Measurements from ENCODE around the gene PRKCSH. TPM values are rescaled to one million over a fixed set of nuclear protein-coding genes. Genes with fewer than 3 reads are reported as not detected.

PRKCSH gene
- total RNA-seq, 6 experiments from 2014 or later = 114 to 206 (median 192) TPM

- intact Hi-C loops (cut with DNase I) = no loop called here
- Histone ChIP-seq H3K36me3 (no peaks in the 10 kb centered on the region), H3K9me3 (no peaks in the 10 kb centered on the region), H3K27ac (no peak overlapping the region), H3K4me1 (peaks cover 0 to 36% (median 14%) of the 10 kb centered on the region in 4 donors), H3K4me3 (no peak overlapping the region), H3K27me3 (no peaks in the 10 kb centered on the region)
- 100% methylated on average over 1 of the region's 7 CpGs for WGBS (ENCODE audit: insufficient coverage, low coverage, low lambda C conversion rate, missing lambda C conversion rate)
- DNase-seq (no peak), ATAC-seq (no peak)
- no peak for TF ChIP-seq CTCF (IDR thresholded peaks at IDR 0.05)
- no peak for TF ChIP-seq POLR2A (IDR thresholded peaks at IDR 0.05)
Observed at GRCh38 chr19:11489378-11489777, 53.9 kb downstream of the PRKCSH start.

- TF ChIP-seq CTCF (IDR thresholded peaks at IDR 0.05) (no peak), POLR2A (IDR thresholded peaks at IDR 0.05) (no peak)
- intact Hi-C loops (cut with DNase I) = no loop called here
- DNase-seq = no peak
- no peak for ATAC-seq
- Histone ChIP-seq H3K9me3 (no peaks in the 10 kb centered on the region), H3K36me3 (peaks cover 0 to 7% (median 0%) of the 10 kb centered on the region in 4 donors), H3K27me3 (no peaks in the 10 kb centered on the region), H3K4me1 (peaks cover 0 to 15% (median 6%) of the 10 kb centered on the region in 4 donors), H3K27ac (no peak overlapping the region), H3K4me3 (no peak overlapping the region)
- WGBS (ENCODE audit: insufficient coverage, low coverage, low lambda C conversion rate, missing lambda C conversion rate) = 89% methylated on average over 10 of the region's 27 CpGs
Observed at GRCh38 chr19:11494634-11495285, 59.3 kb downstream of the PRKCSH start.

- DNase-seq = no peak
- TF ChIP-seq POLR2A (IDR thresholded peaks at IDR 0.05) (no peak), CTCF (IDR thresholded peaks at IDR 0.05) (no peak)
- Histone ChIP-seq H3K9me3 (no peaks in the 10 kb centered on the region), H3K27ac (no peak overlapping the region), H3K36me3 (peaks cover 0 to 7% (median 0%) of the 10 kb centered on the region in 4 donors), H3K4me3 (no peak overlapping the region), H3K27me3 (no peaks in the 10 kb centered on the region), H3K4me1 (peaks cover 0 to 8% (median 3%) of the 10 kb centered on the region in 4 donors)
- ATAC-seq = no peak
- no CpG with 5 or more reads among the region's 10 CpGs for WGBS (ENCODE audit: insufficient coverage, low coverage, low lambda C conversion rate, missing lambda C conversion rate)
- intact Hi-C loops (cut with DNase I) = no loop called here
Observed at GRCh38 chr19:11495481-11495880, 60.0 kb downstream of the PRKCSH start.

- no peaks in the 10 kb centered on the region for H3K9me3 ChIP-seq
- DNase-seq (no peak), ATAC-seq (no peak)
- peaks cover 0 to 7% (median 0%) of the 10 kb centered on the region in 4 donors for H3K36me3 ChIP-seq
- H3K4me1 ChIP-seq = peaks cover 0 to 5% (median 2%) of the 10 kb centered on the region in 4 donors
- 67% methylated on average over 1 of the region's 22 CpGs for WGBS (ENCODE audit: insufficient coverage, low coverage, low lambda C conversion rate, missing lambda C conversion rate)
- intact Hi-C loops (cut with DNase I) = no loop called here
- no peak for TF ChIP-seq POLR2A (IDR thresholded peaks at IDR 0.05)
- no peak for TF ChIP-seq CTCF (IDR thresholded peaks at IDR 0.05)
- H3K27ac ChIP-seq = no peak overlapping the region
- no peaks in the 10 kb centered on the region for H3K27me3 ChIP-seq
- no peak overlapping the region for H3K4me3 ChIP-seq
Observed at GRCh38 chr19:11495885-11496284, 60.5 kb downstream of the PRKCSH start.

Measured in right lobe of liver (tissue), 6 donors.